IMR-90 (cell line): ENCODE measurements around the gene C16orf86. TPM values are rescaled to one million over a fixed set of nuclear protein-coding genes. Genes with fewer than 3 reads are reported as not detected.

Experiments used
- ATAC-seq: fragments of 200-7000 bp; cut with Tn5 transposase; 2 replicates; pipeline ENCODE4 v1.9.1; 2020; ENCODE audit warnings: low read depth, mild to moderate bottlenecking, moderate library complexity
- BruUV-seq: library from RNA; stranded (reverse); fragments of 400-500 nt; replicated peaks from 2 replicates; lab custom pipeline; 2021; lab: Mats Ljungman, UMichigan
- CTCF ChIA-PET: fragments of 300-600 bp; formaldehyde crosslinking; extraction: SDS; loops from one replicate; lab custom pipeline; 2021; ENCODE audit warnings: antibody characterized with exemption; lab: Yijun Ruan, JAX
- POLR2A ChIA-PET: fragments of 300-600 bp; sonication (Branson Sonifier 250); formaldehyde crosslinking; loops from one replicate; lab custom pipeline; 2022; ENCODE audit warnings: antibody characterized with exemption; ENCODE audit not compliant: unreplicated experiment; lab: Charles Lee
- DNase-seq: peaks from one replicate; pipeline ENCODE4 v3.0.0; 2013
- H2AFZ ChIP-seq: replicated peaks from 2 replicates; pipeline ENCODE3; 2013; ENCODE audit warnings: low read length, mild to moderate bottlenecking; ENCODE audit not compliant: poor library complexity
- H2AK5ac ChIP-seq: 2 replicates; pipeline ENCODE4 v1.6.1; 2013; ENCODE audit warnings: low read depth, low read length, inconsistent platforms
- H2AK9ac ChIP-seq: replicated peaks from 2 replicates; pipeline ENCODE3; 2013; ENCODE audit warnings: mild to moderate bottlenecking, low read depth, low read length, moderate library complexity; ENCODE audit not compliant: poor library complexity
- H2BK120ac ChIP-seq: 2 replicates; pipeline ENCODE4 v1.6.1; 2013; ENCODE audit warnings: low read depth, low read length, inconsistent platforms
- H2BK15ac ChIP-seq: 3 replicates; pipeline ENCODE4 v1.6.1; 2013; ENCODE audit warnings: low read depth, low read length, inconsistent platforms
- H2BK20ac ChIP-seq: 2 replicates; pipeline ENCODE4 v1.6.1; 2013; ENCODE audit warnings: low read depth, mild to moderate bottlenecking, inconsistent platforms, low read length, moderate library complexity
- H2BK5ac ChIP-seq: 2 replicates; pipeline ENCODE4 v1.6.1; 2013; ENCODE audit warnings: mild to moderate bottlenecking, low read depth, low read length, inconsistent platforms; ENCODE audit not compliant: poor library complexity, severe bottlenecking
- H3K14ac ChIP-seq: replicated peaks from 2 replicates; pipeline ENCODE4 v1.6.1; 2013; ENCODE audit warnings: low read depth, low read length, inconsistent platforms
- H3K18ac ChIP-seq: 2 replicates; pipeline ENCODE4 v1.6.1; 2013; ENCODE audit warnings: low read depth, low read length, control low read depth
- H3K23ac ChIP-seq: 2 replicates; pipeline ENCODE4 v1.6.1; 2013; ENCODE audit warnings: low read depth, low read length, inconsistent platforms
- H3K27ac ChIP-seq: 2 replicates; pipeline ENCODE4 v1.5.1; 2013; ENCODE audit warnings: mild to moderate bottlenecking, control low read depth, low read length; ENCODE audit not compliant: insufficient read depth
- H3K27me3 ChIP-seq: 2 replicates; pipeline ENCODE4 v1.6.1; 2013; ENCODE audit warnings: low read length; ENCODE audit not compliant: control insufficient read depth, insufficient read depth
- H3K36me3 ChIP-seq: 2 replicates; pipeline ENCODE4 v1.6.1; 2013; ENCODE audit warnings: low read length, mixed read lengths; ENCODE audit not compliant: control insufficient read depth, insufficient read depth
- H3K4ac ChIP-seq: 2 replicates; pipeline ENCODE4 v1.6.1; 2013; ENCODE audit warnings: low read depth, low read length, inconsistent platforms
- H3K4me1 ChIP-seq: 2 replicates; pipeline ENCODE4 v1.6.1; 2013; ENCODE audit warnings: low read length, mixed read lengths; ENCODE audit not compliant: control insufficient read depth, insufficient read depth
- H3K4me2 ChIP-seq: 2 replicates; pipeline ENCODE4 v1.6.1; 2013; ENCODE audit warnings: low read depth, mild to moderate bottlenecking, control low read depth, low read length, moderate library complexity
- H3K4me3 ChIP-seq: 2 replicates; pipeline ENCODE4 v1.5.1; 2013; ENCODE audit warnings: low read depth, mild to moderate bottlenecking, control low read depth, low read length, moderate library complexity; ENCODE audit not compliant: insufficient read depth
- H3K56ac ChIP-seq: 2 replicates; pipeline ENCODE4 v1.6.1; 2013; ENCODE audit warnings: low read length, inconsistent platforms; ENCODE audit not compliant: insufficient read depth; ENCODE audit errors: extremely low read depth
- H3K79me1 ChIP-seq, 2 experiments: 2 replicates each; pipeline ENCODE4 v1.6.1; 2013; ENCODE audit warnings: low read length in 2 of 2, inconsistent platforms in 1 of 2, low read depth in 1 of 2
- H3K9ac ChIP-seq: 2 replicates; pipeline ENCODE4 v1.6.1; 2013; ENCODE audit warnings: low read depth, low read length, control low read depth
- H3K9me1 ChIP-seq: 2 replicates; pipeline ENCODE4 v1.6.1; 2013; ENCODE audit warnings: low read length, inconsistent platforms; ENCODE audit not compliant: insufficient read depth
- H3K9me3 ChIP-seq: 2 replicates; pipeline ENCODE4 v1.6.1; 2013; ENCODE audit warnings: low read length; ENCODE audit not compliant: control insufficient read depth, insufficient read depth
- H4K20me1 ChIP-seq: 2 replicates; pipeline ENCODE4 v1.6.1; 2013; ENCODE audit warnings: low read length, inconsistent platforms; ENCODE audit not compliant: insufficient read depth
- H4K5ac ChIP-seq: 2 replicates; pipeline ENCODE4 v1.6.1; 2013; ENCODE audit warnings: mild to moderate bottlenecking, low read depth, low read length, control low read depth
- H4K8ac ChIP-seq, 2 experiments: 2 replicates each; pipeline ENCODE4 v1.6.1; 2013; ENCODE audit warnings: low read depth in 2 of 2, low read length in 2 of 2, control low read depth in 1 of 2, inconsistent platforms in 1 of 2
- H4K91ac ChIP-seq: 2 replicates; pipeline ENCODE4 v1.6.1; 2013; ENCODE audit warnings: low read depth, low read length, inconsistent platforms; ENCODE audit not compliant: insufficient read depth
- CEBPB ChIP-seq: IDR thresholded peaks from 2 replicates; pipeline ENCODE4 v1.6.1; 2012; ENCODE audit warnings: low read depth, low read length, improper control_type of control experiment
- FOS ChIP-seq: fragments of 150-350 bp; IDR thresholded peaks from 2 replicates; pipeline ENCODE4 v1.6.1; 2016; ENCODE audit warnings: low read depth, low read length
- MAZ ChIP-seq: IDR thresholded peaks from 2 replicates; pipeline ENCODE4 v1.6.1; 2012; ENCODE audit warnings: low read depth, mild to moderate bottlenecking, low read length, improper control_type of control experiment, moderate library complexity, borderline replicate concordance
- MXI1 ChIP-seq: IDR thresholded peaks from 2 replicates; pipeline ENCODE4 v1.6.1; 2012; ENCODE audit warnings: low read depth, mild to moderate bottlenecking, low read length, moderate library complexity, borderline replicate concordance
- NFE2L2 ChIP-seq: fragments of 150-350 bp; IDR thresholded peaks from 2 replicates; pipeline ENCODE4 v1.6.1; 2016; ENCODE audit warnings: low read depth, mild to moderate bottlenecking, low read length
- POLR2A ChIP-seq: IDR thresholded peaks from 2 replicates; pipeline ENCODE4 v1.6.1; 2012; ENCODE audit warnings: mild to moderate bottlenecking, low read depth, low read length
- RAD21 ChIP-seq: IDR thresholded peaks from 2 replicates; pipeline ENCODE4 v1.6.1; 2012; ENCODE audit warnings: low read length, improper control_type of control experiment
- RCOR1 ChIP-seq: IDR thresholded peaks from 2 replicates; pipeline ENCODE4 v1.6.1; 2012; ENCODE audit warnings: mild to moderate bottlenecking, low read length, improper control_type of control experiment; ENCODE audit not compliant: insufficient replicate concordance
- SMC3 ChIP-seq: fragments of 150-350 bp; IDR thresholded peaks from 2 replicates; pipeline ENCODE4 v1.6.1; 2016; ENCODE audit warnings: low read depth, mild to moderate bottlenecking, antibody characterized with exemption, low read length, moderate library complexity
- WGBS, 2 experiments: methylation state at CpG; one replicate each; pipeline versions ENCODE4 v1.1.5 to v1.1.7; 2013; ENCODE audit warnings: missing lambda C conversion rate in 2 of 2; ENCODE audit not compliant: insufficient read length in 1 of 2; ENCODE audit errors: extremely low coverage in 2 of 2; 5-methylcytosine and 5-hydroxymethylcytosine counted together
- dilution Hi-C: fragments of 300-500 bp; cut with HindIII; formaldehyde crosslinking; loops from one replicate; pipeline ENCODE4 v1.14.3; 2018; ENCODE audit warnings: low sequenced_read_pairs; ENCODE audit not compliant: unreplicated experiment
- in situ Hi-C: fragments of 300-500 bp; cut with MboI; formaldehyde crosslinking; loops from 3 replicates; pipeline ENCODE4 v1.14.3; 2019; ENCODE audit warnings: low sequenced_read_pairs, inconsistent platforms, mixed read lengths
- intact Hi-C: fragments of 100-400 bp; cut with micrococcal nuclease; formaldehyde crosslinking; loops from 2 replicates; pipeline ENCODE4 v1.10.0; 2022
- polyA plus RNA-seq, 3 experiments: library from polyadenylated mRNA; depleted of rRNA; stranded (reverse); fragments of >200 nt; gene quantifications; 2 replicates each; pipeline ENCODE4 v1.2.3, GENCODE V29; 2012; ENCODE audit warnings: low replicate concordance in 1 of 3
- total RNA-seq: library from RNA; depleted of rRNA; stranded (reverse); fragments of >200 nt; gene quantifications from 2 replicates; pipeline ENCODE4 v1.2.3, GENCODE V29; 2012
- TF ChIP-seq, protein P1 (sequence below): fragments of 150-350 bp; IDR thresholded peaks from 2 replicates; pipeline ENCODE4 v1.6.1; 2016; ENCODE audit warnings: low read depth, mild to moderate bottlenecking, low read length, moderate library complexity, borderline replicate concordance

C16orf86 gene
- total and polyA plus RNA-seq, 2 of the 4 experiments (the other 2 are of a cell fraction) = 0.54 to 0.70 TPM

DNA sequence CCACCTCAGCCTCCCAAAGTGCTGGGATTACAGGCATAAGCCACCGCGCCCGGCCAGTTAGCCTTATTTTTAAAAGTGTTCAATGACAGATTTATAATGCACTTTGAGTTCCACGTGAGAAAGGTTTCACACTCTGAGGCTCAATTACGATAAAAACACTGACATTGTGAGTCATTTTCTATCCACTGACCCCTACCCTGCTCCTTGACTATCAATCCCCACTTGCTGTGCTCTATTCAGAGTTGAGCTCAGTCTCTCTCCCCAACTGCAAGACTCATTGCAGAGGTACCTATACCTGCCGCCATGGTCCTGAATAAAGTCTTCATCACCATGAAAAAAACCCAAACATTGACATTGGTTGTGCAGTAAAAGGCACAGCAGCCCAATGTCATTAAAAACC is 44.0 kb downstream of the C16orf86 start:
- H3K23ac ChIP-seq = no peak overlapping the region
- 86% methylated on average over 5 of the region's 6 CpGs; no CpG with 5 or more reads in 1 of the 2 experiments for WGBS, 2 experiments
- no peak overlapping the region for H3K4ac ChIP-seq
- dilution Hi-C loops = no loop called here
- no peak overlapping the region for H2BK120ac ChIP-seq
- H2AK9ac ChIP-seq = no peak overlapping the region
- peaks cover 16% of the 10 kb centered on the region for H3K9me1 ChIP-seq
- no peak overlapping the region for H3K14ac ChIP-seq
- H4K8ac ChIP-seq = no peak overlapping the region
- DNase-seq (no peak), ATAC-seq (no peak)
- no peak overlapping the region for H2BK5ac ChIP-seq
- ChIA-PET POLR2A (interaction anchor here (0.5 kb wide), 1 partner anchor 211 kb away, joined by 7 read pairs; no protein-coding TSS in a partner anchor), CTCF (no interaction called here)
- no peak overlapping the region for H2BK15ac ChIP-seq
- peaks cover 14 to 43% of the 10 kb centered on the region in 2 experiments for H3K79me1 ChIP-seq
- H2AFZ ChIP-seq = no peak overlapping the region
- no peak overlapping the region for H3K4me2 ChIP-seq
- no peaks in the 10 kb centered on the region for H3K9me3 ChIP-seq
- no peak overlapping the region for H2AK5ac ChIP-seq
- no peak overlapping the region for H2BK20ac ChIP-seq
- H3K36me3 ChIP-seq = no peaks in the 10 kb centered on the region; the same call in 1 of the 2 replicates
- no peak overlapping the region for H3K56ac ChIP-seq
- intact Hi-C loops = no loop called here
- TF ChIP-seq NFE2L2 (no peak), FOS (no peak), SMC3 (no peak), MAZ (no peak), POLR2A (no peak), RAD21 (no peak), CEBPB (no peak), MXI1 (no peak), RCOR1 (no peak)
- TF ChIP-seq, protein P1, sequence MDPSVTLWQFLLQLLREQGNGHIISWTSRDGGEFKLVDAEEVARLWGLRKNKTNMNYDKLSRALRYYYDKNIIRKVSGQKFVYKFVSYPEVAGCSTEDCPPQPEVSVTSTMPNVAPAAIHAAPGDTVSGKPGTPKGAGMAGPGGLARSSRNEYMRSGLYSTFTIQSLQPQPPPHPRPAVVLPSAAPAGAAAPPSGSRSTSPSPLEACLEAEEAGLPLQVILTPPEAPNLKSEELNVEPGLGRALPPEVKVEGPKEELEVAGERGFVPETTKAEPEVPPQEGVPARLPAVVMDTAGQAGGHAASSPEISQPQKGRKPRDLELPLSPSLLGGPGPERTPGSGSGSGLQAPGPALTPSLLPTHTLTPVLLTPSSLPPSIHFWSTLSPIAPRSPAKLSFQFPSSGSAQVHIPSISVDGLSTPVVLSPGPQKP = no peak
- BruUV-seq = no TSS peak
- H3K27me3 ChIP-seq = no peaks in the 10 kb centered on the region
- H4K20me1 ChIP-seq = peaks cover 12% of the 10 kb centered on the region
- no peak overlapping the region for H3K27ac ChIP-seq
- in situ Hi-C loops = no loop called here
- H3K9ac ChIP-seq = no peak overlapping the region
- peaks cover 4% of the 10 kb centered on the region; the same call in 1 of the 2 replicates for H3K4me1 ChIP-seq
- H3K18ac ChIP-seq = no peak overlapping the region
- H3K4me3 ChIP-seq = no peak overlapping the region
- H4K91ac ChIP-seq = no peak overlapping the region
- no peak overlapping the region for H4K5ac ChIP-seq
